ENCODE measurements around the gene RASGRF2. TPM values are rescaled to one million over a fixed set of nuclear protein-coding genes. Genes with fewer than 3 reads are reported as not detected.

The RASGRF2 gene
- total and polyA plus RNA-seq, 2 of the 13 experiments (the other 11 are each of a cell fraction or from before 2014, with no cell fraction given) = 23.6 to 29.0 TPM

GRCh38 chr5:81165493-81166119 is 205.4 kb downstream of the RASGRF2 start (continued):
- no peak for TF ChIP-seq THAP9 (CRISPR knock-in tag; IDR thresholded peaks at IDR 0.05; ENCODE audit: borderline replicate concordance)
- peak; percentile 29; the same call in 1 of the 2 replicates for TF ChIP-seq MYC (CRISPR knock-in tag; IDR thresholded peaks at IDR 0.05; ENCODE audit: borderline replicate concordance)
- no peak for TF ChIP-seq TFE3 (CRISPR knock-in tag; IDR thresholded peaks at IDR 0.05)
- TF ChIP-seq POGZ (CRISPR knock-in tag; IDR thresholded peaks at IDR 0.05) = no peak
- peak; percentile 82 for TF ChIP-seq CTCF (CRISPR knock-in tag; IDR thresholded peaks at IDR 0.05)
- peak; percentile 92 for TF ChIP-seq STAG1 (CRISPR knock-in tag; IDR thresholded peaks at IDR 0.05)
- TF ChIP-seq POLR2G (IDR thresholded peaks at IDR 0.05; ENCODE audit: low read depth, low read length) = no peak
- TF ChIP-seq DR1 (CRISPR knock-in tag; IDR thresholded peaks at IDR 0.05) = no peak
- peak; percentile 56 for TF ChIP-seq TEAD3 (CRISPR knock-in tag; optimal IDR thresholded peaks at IDR 0.05; ENCODE audit: borderline replicate concordance)
- no peak for TF ChIP-seq IRF2 (CRISPR knock-in tag; IDR thresholded peaks at IDR 0.05)
- no peak for TF ChIP-seq HMGA1 (CRISPR knock-in tag; conservative IDR thresholded peaks at IDR 0.05)
- TF ChIP-seq TBX2 (CRISPR knock-in tag; IDR thresholded peaks at IDR 0.05; ENCODE audit: borderline replicate concordance) = no peak
- TF ChIP-seq ZNF816 (CRISPR knock-in tag; IDR thresholded peaks at IDR 0.05; ENCODE audit: borderline replicate concordance) = no peak
- TF ChIP-seq PAWR (CRISPR knock-in tag; IDR thresholded peaks at IDR 0.05; ENCODE audit: borderline replicate concordance) = no peak
- TF ChIP-seq ZBTB14 (CRISPR knock-in tag; IDR thresholded peaks at IDR 0.05) = no peak
- TF ChIP-seq RAD21 (CRISPR knock-in tag; IDR thresholded peaks at IDR 0.05) = peak; percentile 57; the same call in 1 of the 2 replicates
- no peak for TF ChIP-seq STAT6 (CRISPR knock-in tag; IDR thresholded peaks at IDR 0.05; ENCODE audit: borderline replicate concordance)
- TF ChIP-seq FOSL2 (CRISPR knock-in tag; IDR thresholded peaks at IDR 0.05) = peak; percentile 86
- TF ChIP-seq FIP1L1 (IDR thresholded peaks at IDR 0.05; ENCODE audit: borderline replicate concordance, insufficient read depth, low read depth, low read length) = no peak

All from HepG2 (cell line).